ENCODE measurements around the gene LRRC72. TPM values are rescaled to one million over a fixed set of nuclear protein-coding genes. Genes with fewer than 3 reads are reported as not detected.

LRRC72 gene
- total RNA-seq (2014; rRNA removed; shearing (Covaris generic); ENCODE audit: low replicate concordance), result not detected in 2 replicates

DNA sequence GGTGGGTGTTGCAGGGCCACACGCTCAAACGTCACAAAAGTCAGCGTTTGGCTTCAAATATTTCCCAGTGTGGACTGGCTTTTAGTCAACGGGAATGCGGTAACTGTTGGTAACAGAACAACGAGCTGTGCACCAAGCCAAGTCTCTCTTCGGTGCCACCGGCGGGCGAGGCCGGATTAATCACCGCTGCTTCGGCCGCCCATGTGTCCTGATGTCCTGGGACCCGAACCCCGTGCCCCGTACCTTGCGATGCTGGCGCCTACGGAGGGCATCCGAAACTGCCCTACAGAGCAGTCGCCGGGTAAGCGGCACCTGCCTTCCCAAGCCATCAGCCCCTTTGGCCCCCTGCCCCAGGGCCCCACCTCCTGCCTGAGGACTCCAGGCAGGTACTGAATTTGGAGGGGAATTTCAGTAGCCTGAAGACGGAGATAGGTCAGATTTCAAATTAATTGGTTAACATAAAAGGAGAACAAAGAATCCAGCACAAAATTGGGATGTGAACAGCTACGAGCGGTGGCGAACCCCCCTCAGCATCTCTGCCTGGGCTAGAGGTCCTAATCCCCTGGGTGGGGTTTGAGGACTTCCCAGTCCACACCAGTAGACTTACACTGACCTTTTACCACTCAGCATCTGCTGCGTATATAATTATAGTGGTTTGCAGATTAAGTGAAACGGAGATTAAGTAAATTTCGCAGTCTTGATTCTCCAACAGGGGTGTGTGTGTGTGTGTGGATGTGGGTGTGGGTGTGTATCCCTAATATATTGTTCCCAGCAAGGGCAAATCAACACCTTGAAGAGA lies at the start of gene LRRC72:
LRRC72 (plus strand) TSS at position 84 of the 799 bp plus-strand sequence; CDS start at position 212, 128 bp downstream.
- Histone ChIP-seq H3K9me3 (ENCODE audit: low read length) (no peaks in the 10 kb centered on the region), H3K9ac (ENCODE audit: low read length) (no peak within 1 kb of the TSS), H3K9me2 (replicated peaks; ENCODE audit: insufficient read depth, low read length) (no peaks in the 10 kb centered on the region), H3K79me2 (ENCODE audit: low read length) (no peaks in the 10 kb centered on the region), H3K4me3 (ENCODE audit: low read length) (no peak within 1 kb of the TSS), H3K27ac (ENCODE audit: low read length) (no peak within 1 kb of the TSS), H4K20me1 (ENCODE audit: insufficient read depth, low read depth, low read length) (no peaks in the 10 kb centered on the region), H3K27me3 (ENCODE audit: low read length) (no peaks in the 10 kb centered on the region), H3K36me3 (ENCODE audit: insufficient read depth, low read length) (no peaks in the 10 kb centered on the region), H2AFZ (ENCODE audit: low read length) (no peak within 1 kb of the TSS), H3K4me2 (ENCODE audit: low read depth, low read length, poor library complexity, severe bottlenecking) (no peak within 1 kb of the TSS), H3K4me1 (ENCODE audit: low read length) (no peaks in the 10 kb centered on the region)
- no peak for DNase-seq

DNA sequence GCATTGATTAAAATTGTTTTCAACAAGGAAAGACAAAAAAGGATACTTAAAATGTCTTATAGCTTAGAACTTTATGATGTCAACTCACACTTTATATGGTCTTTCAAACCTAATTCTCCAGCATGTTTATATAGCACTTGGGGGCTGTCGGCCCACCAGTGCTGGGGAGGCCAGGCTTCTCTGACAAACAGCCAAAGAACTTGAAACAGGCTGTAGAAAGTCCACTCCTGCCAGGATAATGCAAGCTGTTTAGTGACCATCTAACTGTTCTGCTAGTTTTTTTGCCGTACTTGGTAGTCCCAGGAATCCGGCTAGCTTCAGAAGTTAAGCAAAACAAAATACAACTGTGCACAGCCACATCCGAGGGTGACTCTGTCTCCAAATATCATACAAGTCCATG lies 47.5 kb upstream of the LRRC72 start:
- Histone ChIP-seq H3K4me1 (ENCODE audit: low read length) (no peaks in the 10 kb centered on the region), H3K27ac (ENCODE audit: low read length) (no peak overlapping the region), H3K27me3 (ENCODE audit: low read length) (no peaks in the 10 kb centered on the region; the same call in 1 of the 2 replicates), H3K9me3 (ENCODE audit: low read length) (no peaks in the 10 kb centered on the region), H2AFZ (ENCODE audit: low read length) (no peak overlapping the region), H3K9ac (ENCODE audit: low read length) (no peak overlapping the region), H4K20me1 (ENCODE audit: insufficient read depth, low read depth, low read length) (no peaks in the 10 kb centered on the region), H3K79me2 (ENCODE audit: low read length) (no peaks in the 10 kb centered on the region), H3K36me3 (ENCODE audit: insufficient read depth, low read length) (no peaks in the 10 kb centered on the region), H3K4me3 (ENCODE audit: low read length) (no peak overlapping the region), H3K9me2 (replicated peaks; ENCODE audit: insufficient read depth, low read length) (no peaks in the 10 kb centered on the region), H3K4me2 (ENCODE audit: low read depth, low read length, poor library complexity, severe bottlenecking) (no peak overlapping the region)
- DNase-seq, result no peak

DNA sequence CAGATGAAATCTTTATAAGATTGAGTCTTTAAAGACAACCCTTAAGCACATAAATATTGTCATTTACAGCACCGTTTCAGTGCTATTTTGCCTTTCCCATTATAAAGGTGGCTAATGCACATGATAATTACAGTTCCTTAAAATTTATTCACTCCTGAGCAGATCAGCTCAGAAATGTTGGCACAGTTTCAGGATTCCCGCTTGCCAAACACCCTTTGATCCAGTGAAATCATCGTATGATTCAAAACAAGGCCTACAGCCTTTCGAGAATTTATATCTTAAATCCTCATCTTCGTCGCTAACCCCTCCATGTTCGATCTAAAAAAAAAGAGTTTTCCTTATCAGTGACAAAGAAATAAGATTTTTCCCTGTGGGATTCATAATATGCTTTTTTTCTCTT lies 47.0 kb upstream of the LRRC72 start:
- Histone ChIP-seq H3K9ac (ENCODE audit: low read length) (no peak overlapping the region), H3K4me1 (ENCODE audit: low read length) (no peaks in the 10 kb centered on the region), H3K27ac (ENCODE audit: low read length) (no peak overlapping the region), H3K36me3 (ENCODE audit: insufficient read depth, low read length) (no peaks in the 10 kb centered on the region), H2AFZ (ENCODE audit: low read length) (no peak overlapping the region), H3K4me3 (ENCODE audit: low read length) (no peak overlapping the region), H3K9me2 (replicated peaks; ENCODE audit: insufficient read depth, low read length) (no peaks in the 10 kb centered on the region), H3K27me3 (ENCODE audit: low read length) (no peaks in the 10 kb centered on the region; the same call in 1 of the 2 replicates), H4K20me1 (ENCODE audit: insufficient read depth, low read depth, low read length) (no peaks in the 10 kb centered on the region), H3K79me2 (ENCODE audit: low read length) (no peaks in the 10 kb centered on the region), H3K9me3 (ENCODE audit: low read length) (no peaks in the 10 kb centered on the region), H3K4me2 (ENCODE audit: low read depth, low read length, poor library complexity, severe bottlenecking) (no peak overlapping the region)
- no peak for DNase-seq

DNA sequence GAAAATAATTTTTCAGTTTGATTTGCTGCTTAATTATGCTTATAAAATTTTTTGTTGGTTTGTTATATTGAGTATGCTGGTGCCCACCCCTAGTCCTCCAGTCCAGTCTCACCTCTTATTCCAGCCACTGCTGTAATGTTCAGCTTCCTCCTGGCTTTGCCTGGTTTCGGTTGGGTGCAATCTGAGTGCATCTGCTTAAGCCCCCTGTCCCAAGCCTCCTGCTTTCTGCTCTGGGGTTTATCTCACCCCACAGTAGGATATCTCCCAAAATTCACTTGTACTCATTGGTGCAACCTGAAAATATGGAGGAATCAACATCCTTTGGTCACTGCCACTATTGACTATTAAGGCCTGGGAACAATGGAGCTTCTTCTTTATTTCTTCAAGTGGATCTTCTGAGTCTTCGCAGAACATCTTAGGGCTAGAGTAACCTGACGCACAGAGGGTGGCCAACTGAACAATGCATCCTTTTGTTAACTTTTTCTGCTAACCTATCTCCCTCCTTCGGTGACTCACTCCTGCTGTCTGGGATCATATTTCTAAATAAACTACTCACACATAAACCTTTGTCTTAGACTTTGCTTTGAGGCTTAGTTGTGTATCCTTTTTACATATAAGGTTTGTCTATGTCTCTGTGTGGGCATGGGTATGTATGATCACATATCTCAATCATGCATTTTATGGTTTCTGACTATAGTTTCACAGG lies 42.0 kb upstream of the LRRC72 start:
- Histone ChIP-seq H3K4me3 (ENCODE audit: low read length) (no peak overlapping the region), H3K4me2 (ENCODE audit: low read depth, low read length, poor library complexity, severe bottlenecking) (no peak overlapping the region), H3K27me3 (ENCODE audit: low read length) (no peaks in the 10 kb centered on the region; the same call in 1 of the 2 replicates), H2AFZ (ENCODE audit: low read length) (no peak overlapping the region), H3K9me2 (replicated peaks; ENCODE audit: insufficient read depth, low read length) (no peaks in the 10 kb centered on the region), H3K9ac (ENCODE audit: low read length) (no peak overlapping the region), H3K79me2 (ENCODE audit: low read length) (no peaks in the 10 kb centered on the region), H3K36me3 (ENCODE audit: insufficient read depth, low read length) (no peaks in the 10 kb centered on the region), H3K4me1 (ENCODE audit: low read length) (no peaks in the 10 kb centered on the region), H4K20me1 (ENCODE audit: insufficient read depth, low read depth, low read length) (no peaks in the 10 kb centered on the region), H3K27ac (ENCODE audit: low read length) (no peak overlapping the region), H3K9me3 (ENCODE audit: low read length) (no peaks in the 10 kb centered on the region)
- no peak for DNase-seq

DNA sequence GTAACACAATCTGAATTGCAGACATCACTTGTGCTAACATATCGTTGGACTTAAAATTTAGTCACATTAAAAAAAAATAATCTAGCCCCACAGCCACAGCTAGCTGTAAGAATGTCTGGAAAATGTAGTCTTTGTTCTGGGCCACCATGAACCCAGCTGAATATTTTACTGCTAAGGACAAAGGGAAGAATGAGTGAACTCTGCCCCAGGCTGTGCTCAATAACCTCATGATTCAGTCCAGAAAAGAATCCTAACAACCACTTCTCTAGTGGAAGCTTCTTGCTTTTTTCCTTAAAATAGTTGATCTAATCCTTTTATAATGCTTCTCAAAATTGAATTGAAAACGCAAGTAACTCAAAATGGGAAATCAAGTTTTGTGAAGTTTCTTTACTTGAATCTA lies 35.5 kb upstream of the LRRC72 start:
- Histone ChIP-seq H3K79me2 (ENCODE audit: low read length) (no peaks in the 10 kb centered on the region), H3K36me3 (ENCODE audit: insufficient read depth, low read length) (no peaks in the 10 kb centered on the region), H4K20me1 (ENCODE audit: insufficient read depth, low read depth, low read length) (no peaks in the 10 kb centered on the region), H3K9me2 (replicated peaks; ENCODE audit: insufficient read depth, low read length) (no peaks in the 10 kb centered on the region), H3K9ac (ENCODE audit: low read length) (no peak overlapping the region), H3K9me3 (ENCODE audit: low read length) (no peaks in the 10 kb centered on the region), H2AFZ (ENCODE audit: low read length) (no peak overlapping the region), H3K27ac (ENCODE audit: low read length) (no peak overlapping the region), H3K4me1 (ENCODE audit: low read length) (no peaks in the 10 kb centered on the region), H3K4me3 (ENCODE audit: low read length) (no peak overlapping the region), H3K27me3 (ENCODE audit: low read length) (no peaks in the 10 kb centered on the region), H3K4me2 (ENCODE audit: low read depth, low read length, poor library complexity, severe bottlenecking) (no peak overlapping the region)
- DNase-seq, result no peak

DNA sequence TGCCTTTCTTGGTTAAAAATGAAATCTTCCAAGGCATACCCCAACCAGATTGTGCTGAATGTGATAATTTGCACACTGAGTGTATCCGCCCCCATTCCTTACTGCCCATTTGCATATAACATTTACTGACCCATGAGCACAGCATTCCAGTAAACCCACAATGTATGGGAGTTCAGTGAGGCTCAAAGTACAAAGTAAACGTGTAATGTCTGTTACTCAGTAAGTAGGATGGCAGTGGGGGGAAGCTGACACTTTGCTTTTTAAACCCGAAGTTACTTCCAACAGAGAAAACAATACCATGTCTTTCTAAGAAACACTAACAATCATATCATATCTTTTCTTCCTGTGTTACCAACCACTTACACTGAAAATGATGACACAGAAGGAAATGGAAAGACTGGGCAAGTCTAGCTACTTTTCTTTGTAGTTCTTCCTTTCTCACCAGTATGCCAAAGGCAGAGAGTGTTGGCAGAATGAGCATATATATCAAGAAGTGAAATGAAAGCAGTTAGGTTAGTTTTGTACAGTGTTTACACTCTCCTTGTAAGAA lies 34.0 kb upstream of the LRRC72 start:
- no peaks in the 10 kb centered on the region for H3K79me2 ChIP-seq (ENCODE audit: low read length)
- H3K4me2 ChIP-seq (ENCODE audit: low read depth, low read length, poor library complexity, severe bottlenecking), result no peak overlapping the region
- H3K9me3 ChIP-seq (ENCODE audit: low read length), result no peaks in the 10 kb centered on the region
- H3K4me1 ChIP-seq (ENCODE audit: low read length), result no peaks in the 10 kb centered on the region
- no peak overlapping the region for H3K27ac ChIP-seq (ENCODE audit: low read length)
- no peaks in the 10 kb centered on the region for H4K20me1 ChIP-seq (ENCODE audit: insufficient read depth, low read depth, low read length)
- no peak overlapping the region for H2AFZ ChIP-seq (ENCODE audit: low read length)
- no peak overlapping the region for H3K4me3 ChIP-seq (ENCODE audit: low read length)
- no peaks in the 10 kb centered on the region for H3K9me2 ChIP-seq (replicated peaks; ENCODE audit: insufficient read depth, low read length)
- no peaks in the 10 kb centered on the region for H3K36me3 ChIP-seq (ENCODE audit: insufficient read depth, low read length)
- no peak for DNase-seq
- no peak overlapping the region for H3K9ac ChIP-seq (ENCODE audit: low read length)
- H3K27me3 ChIP-seq (ENCODE audit: low read length), result no peaks in the 10 kb centered on the region

DNA sequence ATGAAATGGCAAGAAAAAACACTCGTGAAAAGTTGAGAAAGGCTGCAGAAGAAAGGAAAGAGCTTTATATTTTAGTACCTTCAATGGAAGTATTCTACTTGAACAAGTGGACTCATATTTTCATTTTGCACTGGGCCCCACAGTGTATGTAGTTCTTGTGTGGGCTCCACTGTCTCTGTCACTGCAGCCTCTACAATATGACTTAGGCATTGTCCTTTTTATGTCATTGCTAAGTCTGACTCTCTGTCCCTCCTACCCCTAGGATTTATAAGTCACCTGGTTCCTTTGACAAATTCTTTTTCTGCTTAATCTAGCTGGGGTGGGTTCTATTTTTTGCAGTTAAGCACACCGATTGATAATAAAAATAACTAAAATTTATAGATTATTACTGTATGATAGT lies 33.4 kb upstream of the LRRC72 start:
- H3K27ac ChIP-seq (ENCODE audit: low read length), result no peak overlapping the region
- no peak for DNase-seq
- no peaks in the 10 kb centered on the region for H3K9me3 ChIP-seq (ENCODE audit: low read length)
- no peaks in the 10 kb centered on the region for H3K36me3 ChIP-seq (ENCODE audit: insufficient read depth, low read length)
- no peak overlapping the region for H3K4me2 ChIP-seq (ENCODE audit: low read depth, low read length, poor library complexity, severe bottlenecking)
- H3K9ac ChIP-seq (ENCODE audit: low read length), result no peak overlapping the region
- H3K4me3 ChIP-seq (ENCODE audit: low read length), result no peak overlapping the region
- H3K4me1 ChIP-seq (ENCODE audit: low read length), result no peaks in the 10 kb centered on the region
- no peaks in the 10 kb centered on the region for H3K9me2 ChIP-seq (replicated peaks; ENCODE audit: insufficient read depth, low read length)
- H4K20me1 ChIP-seq (ENCODE audit: insufficient read depth, low read depth, low read length), result no peaks in the 10 kb centered on the region
- H2AFZ ChIP-seq (ENCODE audit: low read length), result no peak overlapping the region
- H3K79me2 ChIP-seq (ENCODE audit: low read length), result no peaks in the 10 kb centered on the region
- H3K27me3 ChIP-seq (ENCODE audit: low read length), result no peaks in the 10 kb centered on the region

DNA sequence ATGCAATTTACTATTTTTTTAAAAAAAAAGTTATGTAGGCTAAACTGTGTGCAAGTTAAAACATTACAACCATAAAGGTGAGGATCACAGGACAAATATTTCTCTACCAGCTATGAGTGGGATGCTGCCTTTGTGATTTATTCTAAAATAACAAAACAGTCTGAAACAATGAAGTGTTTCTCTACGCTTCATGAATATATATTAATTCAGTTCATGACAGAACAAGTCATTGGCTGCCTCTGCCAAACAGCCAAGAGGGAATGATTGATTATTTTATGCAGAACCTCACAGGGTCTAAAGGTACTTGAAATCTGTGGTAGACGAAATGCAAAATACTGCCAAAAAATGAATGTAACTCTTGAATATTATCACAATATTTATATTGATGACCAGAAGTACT lies 32.1 kb upstream of the LRRC72 start:
- no peaks in the 10 kb centered on the region for H4K20me1 ChIP-seq (ENCODE audit: insufficient read depth, low read depth, low read length)
- no peak overlapping the region for H3K4me2 ChIP-seq (ENCODE audit: low read depth, low read length, poor library complexity, severe bottlenecking)
- H3K27ac ChIP-seq (ENCODE audit: low read length), result no peak overlapping the region
- no peaks in the 10 kb centered on the region for H3K4me1 ChIP-seq (ENCODE audit: low read length)
- no peak overlapping the region for H3K4me3 ChIP-seq (ENCODE audit: low read length)
- H3K36me3 ChIP-seq (ENCODE audit: insufficient read depth, low read length), result no peaks in the 10 kb centered on the region
- H3K9me2 ChIP-seq (replicated peaks; ENCODE audit: insufficient read depth, low read length), result no peaks in the 10 kb centered on the region
- H2AFZ ChIP-seq (ENCODE audit: low read length), result no peak overlapping the region
- no peaks in the 10 kb centered on the region for H3K79me2 ChIP-seq (ENCODE audit: low read length)
- H3K27me3 ChIP-seq (ENCODE audit: low read length), result no peaks in the 10 kb centered on the region
- DNase-seq, result no peak
- H3K9me3 ChIP-seq (ENCODE audit: low read length), result no peaks in the 10 kb centered on the region
- H3K9ac ChIP-seq (ENCODE audit: low read length), result no peak overlapping the region

Data from Karpas-422 (cell line).